IPS-20b (cell line): ENCODE measurements around the gene SPAAR.

Experiments used
- H3K27ac ChIP-seq: one replicate; pipeline ENCODE4 v1.5.1; 2013; ENCODE audit warnings: low read length
- H3K27me3 ChIP-seq: 2 replicates; pipeline ENCODE4 v1.6.1; 2013; ENCODE audit warnings: mild to moderate bottlenecking, low read length, inconsistent platforms; ENCODE audit not compliant: insufficient read depth
- H3K36me3 ChIP-seq: 2 replicates; pipeline ENCODE4 v1.6.1; 2013; ENCODE audit warnings: low read depth, mild to moderate bottlenecking, inconsistent platforms, low read length, moderate library complexity; ENCODE audit not compliant: insufficient read depth
- H3K4me1 ChIP-seq: 2 replicates; pipeline ENCODE4 v1.6.1; 2013; ENCODE audit warnings: mild to moderate bottlenecking, control low read depth, inconsistent platforms, low read length, moderate library complexity; ENCODE audit not compliant: insufficient read depth
- H3K4me3 ChIP-seq: 2 replicates; pipeline ENCODE4 v1.5.1; 2013; ENCODE audit warnings: mild to moderate bottlenecking, low read length, inconsistent platforms
- H3K9ac ChIP-seq: 2 replicates; pipeline ENCODE4 v1.6.1; 2013; ENCODE audit warnings: low read depth, mild to moderate bottlenecking, inconsistent platforms, low read length, moderate library complexity
- H3K9me3 ChIP-seq: 2 replicates; pipeline ENCODE4 v1.6.1; 2013; ENCODE audit warnings: mild to moderate bottlenecking, low read depth, low read length, inconsistent platforms; ENCODE audit not compliant: insufficient read depth

SPAAR gene

GRCh38 chr9:35909274-35909673 is at the start of gene SPAAR:
Gene SPAAR, plus strand, starts transcription at chr9:35909490. Its CDS starts 974 bp downstream, at chr9:35910464.
- Histone ChIP-seq H3K27ac (no peak within 1 kb of the TSS), H3K27me3 (no peaks in the 10 kb centered on the region), H3K4me3 (no peak within 1 kb of the TSS), H3K9ac (no peak within 1 kb of the TSS; the same call in 1 of the 2 replicates), H3K9me3 (no peaks in the 10 kb centered on the region), H3K36me3 (no peaks in the 10 kb centered on the region), H3K4me1 (peaks cover 24% of the 10 kb centered on the region)

- no peak overlapping the region for H3K9ac ChIP-seq
- no peaks in the 10 kb centered on the region for H3K4me1 ChIP-seq
- no peak overlapping the region for H3K4me3 ChIP-seq
- no peak overlapping the region for H3K27ac ChIP-seq
- H3K9me3 ChIP-seq: no peaks in the 10 kb centered on the region
- no peaks in the 10 kb centered on the region for H3K36me3 ChIP-seq
- peaks cover 20% of the 10 kb centered on the region for H3K27me3 ChIP-seq
Measured at GRCh38 chr9:35859990-35860339, 49.3 kb upstream of the SPAAR start.

- H3K9me3 ChIP-seq: no peaks in the 10 kb centered on the region
- H3K27ac ChIP-seq: no peak overlapping the region
- H3K4me3 ChIP-seq: no peak overlapping the region
- H3K4me1 ChIP-seq: no peaks in the 10 kb centered on the region
- H3K36me3 ChIP-seq: no peaks in the 10 kb centered on the region
- peaks cover 20% of the 10 kb centered on the region for H3K27me3 ChIP-seq
- H3K9ac ChIP-seq: no peak overlapping the region
Measured at GRCh38 chr9:35861161-35861897, 48.0 kb upstream of the SPAAR start.

- peaks cover 20% of the 10 kb centered on the region for H3K27me3 ChIP-seq
- no peak overlapping the region for H3K9ac ChIP-seq
- no peaks in the 10 kb centered on the region for H3K4me1 ChIP-seq
- H3K36me3 ChIP-seq: no peaks in the 10 kb centered on the region
- H3K27ac ChIP-seq: no peak overlapping the region
- no peaks in the 10 kb centered on the region for H3K9me3 ChIP-seq
- no peak overlapping the region for H3K4me3 ChIP-seq
Measured at GRCh38 chr9:35862328-35862727, 47.0 kb upstream of the SPAAR start.

- no peaks in the 10 kb centered on the region for H3K9me3 ChIP-seq
- H3K9ac ChIP-seq: no peak overlapping the region
- H3K27ac ChIP-seq: no peak overlapping the region
- H3K4me1 ChIP-seq: no peaks in the 10 kb centered on the region
- H3K4me3 ChIP-seq: no peak overlapping the region
- no peaks in the 10 kb centered on the region for H3K36me3 ChIP-seq
- H3K27me3 ChIP-seq: peaks cover 20% of the 10 kb centered on the region
Measured at GRCh38 chr9:35863583-35863982, 45.7 kb upstream of the SPAAR start.

GRCh38 chr9:35864695-35865255 is 44.5 kb upstream of the SPAAR start:
- no peak overlapping the region for H3K4me3 ChIP-seq
- no peak overlapping the region for H3K27ac ChIP-seq
- no peaks in the 10 kb centered on the region for H3K4me1 ChIP-seq
- H3K9me3 ChIP-seq: no peaks in the 10 kb centered on the region
- no peaks in the 10 kb centered on the region for H3K36me3 ChIP-seq
- no peak overlapping the region for H3K9ac ChIP-seq
- H3K27me3 ChIP-seq: peaks cover 20% of the 10 kb centered on the region

- no peak overlapping the region for H3K4me3 ChIP-seq
- no peaks in the 10 kb centered on the region for H3K36me3 ChIP-seq
- H3K27ac ChIP-seq: no peak overlapping the region
- no peaks in the 10 kb centered on the region for H3K4me1 ChIP-seq
- H3K9me3 ChIP-seq: no peaks in the 10 kb centered on the region; the same call in 1 of the 2 replicates
- no peaks in the 10 kb centered on the region for H3K27me3 ChIP-seq
- no peak overlapping the region for H3K9ac ChIP-seq
Measured at GRCh38 chr9:35867538-35867937, 41.8 kb upstream of the SPAAR start.

GRCh38 chr9:35868933-35869332 is 40.4 kb upstream of the SPAAR start:
- no peaks in the 10 kb centered on the region for H3K27me3 ChIP-seq
- H3K9me3 ChIP-seq: no peaks in the 10 kb centered on the region; the same call in 1 of the 2 replicates
- H3K9ac ChIP-seq: no peak overlapping the region
- H3K4me1 ChIP-seq: no peaks in the 10 kb centered on the region
- H3K27ac ChIP-seq: no peak overlapping the region
- no peaks in the 10 kb centered on the region for H3K36me3 ChIP-seq
- no peak overlapping the region for H3K4me3 ChIP-seq

- no peaks in the 10 kb centered on the region for H3K27me3 ChIP-seq
- no peak overlapping the region for H3K4me3 ChIP-seq
- no peak overlapping the region for H3K27ac ChIP-seq
- H3K36me3 ChIP-seq: no peaks in the 10 kb centered on the region
- H3K4me1 ChIP-seq: no peaks in the 10 kb centered on the region
- no peak overlapping the region for H3K9ac ChIP-seq
- no peaks in the 10 kb centered on the region; the same call in 1 of the 2 replicates for H3K9me3 ChIP-seq
Measured at GRCh38 chr9:35869621-35870216, 39.6 kb upstream of the SPAAR start.

GRCh38 chr9:35870351-35870923 is 38.9 kb upstream of the SPAAR start, which contains the start of gene OR13J1:
Gene OR13J1, minus strand, starts transcription at chr9:35870401. Its CDS starts 0 bp downstream, at chr9:35870401.
- Histone ChIP-seq H3K36me3 (no peaks in the 10 kb centered on the region), H3K4me3 (no peak within 1 kb of the TSS), H3K9me3 (no peaks in the 10 kb centered on the region; the same call in 1 of the 2 replicates), H3K9ac (no peak within 1 kb of the TSS), H3K27ac (no peak within 1 kb of the TSS), H3K4me1 (no peaks in the 10 kb centered on the region), H3K27me3 (no peaks in the 10 kb centered on the region)

GRCh38 chr9:35871545-35871944 is 37.7 kb upstream of the SPAAR start:
- Histone ChIP-seq H3K27me3 (no peaks in the 10 kb centered on the region), H3K9me3 (peaks cover 8% of the 10 kb centered on the region), H3K36me3 (no peaks in the 10 kb centered on the region), H3K4me1 (no peaks in the 10 kb centered on the region), H3K27ac (no peak overlapping the region), H3K9ac (no peak overlapping the region), H3K4me3 (no peak overlapping the region)
